Lower lobe of right lung (tissue), 2 donors: ENCODE data around the gene LILRA5. TPM values are rescaled to one million over a fixed set of nuclear protein-coding genes. Genes with fewer than 3 reads are reported as not detected.
A peak's percentile ranks its signal among the peaks of the same experiment; 100 is the strongest.

ENCODE experiments used
- ATAC-seq, 2 donors: fragments of 200-7000 bp; cut with Tn5 transposase; one replicate each; pipeline ENCODE4 v1.9.1; 2020 to 2022; ENCODE audit warnings: mild to moderate bottlenecking in 2 of 2, moderate library complexity in 2 of 2
- DNase-seq: peaks from one replicate; pipeline ENCODE4 v3.0.0-alpha.2; 2020
- H3K27ac ChIP-seq: fragments of 200-600 bp; one replicate; pipeline ENCODE4 v1.8.0; 2022
- H3K27me3 ChIP-seq: fragments of 200-600 bp; one replicate; pipeline ENCODE4 v1.8.0; 2022; ENCODE audit warnings: low read depth
- H3K36me3 ChIP-seq: fragments of 200-600 bp; one replicate; pipeline ENCODE4 v1.8.0; 2022; ENCODE audit warnings: mild to moderate bottlenecking
- H3K4me1 ChIP-seq: fragments of 200-600 bp; one replicate; pipeline ENCODE4 v1.8.0; 2022
- H3K4me3 ChIP-seq: fragments of 200-600 bp; one replicate; pipeline ENCODE4 v1.8.0; 2022; ENCODE audit warnings: mild to moderate bottlenecking
- H3K9me3 ChIP-seq: fragments of 200-600 bp; one replicate; pipeline ENCODE4 v1.8.0; 2022
- intact Hi-C: fragments of 100-400 bp; cut with DNase I; formaldehyde crosslinking; loops from one replicate; pipeline ENCODE4 v1.11.0; 2022
- total RNA-seq: library from RNA; stranded (reverse); fragmentation: NEBNext Ultra II Directional; extraction: Animal tissue kit (Norgen Biotek cat#: 25700); gene quantifications from one replicate; pipeline ENCODE4 v1.2.1, GENCODE V29; 2021
- TF ChIP-seq, protein P1 (sequence below): fragments of 200-600 bp; IDR thresholded peaks from one replicate; pipeline ENCODE4 v1.8.0; 2022; ENCODE audit warnings: antibody characterized with exemption, mild to moderate bottlenecking
- donor health status: DM: no; HTN: yes; CAD: no; lungs with severe emphysema.

Gene LILRA5
- total RNA-seq, 1 donor from 2014 or later = 21.9 TPM

DNA sequence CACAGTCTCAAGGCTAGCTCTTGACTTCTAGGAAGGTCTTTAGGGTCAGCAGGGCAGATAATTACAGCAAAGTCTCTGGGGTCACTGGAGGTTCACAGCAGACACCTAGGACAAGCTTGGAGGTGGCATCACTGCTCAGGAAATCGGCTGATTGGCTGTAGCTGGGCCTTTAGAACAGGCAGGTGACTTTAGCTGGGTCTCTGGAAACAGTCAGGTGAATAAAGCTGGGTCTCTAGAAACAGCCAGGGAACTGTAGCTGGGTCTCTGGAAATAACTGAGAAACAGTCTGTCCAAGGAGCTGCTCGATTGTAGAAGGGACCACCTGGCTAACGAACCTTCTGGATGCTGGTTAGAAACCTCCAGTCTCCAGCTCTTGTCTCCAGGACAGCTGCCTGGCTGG lies 41.8 kb upstream of the LILRA5 start:
- Histone ChIP-seq H3K27ac (no peak overlapping the region), H3K4me1 (no peaks in the 10 kb centered on the region), H3K36me3 (peaks cover 4% of the 10 kb centered on the region), H3K4me3 (no peak overlapping the region), H3K9me3 (no peaks in the 10 kb centered on the region), H3K27me3 (no peaks in the 10 kb centered on the region)
- no peak for DNase-seq
- ATAC-seq = no peak
- TF ChIP-seq, protein P1, sequence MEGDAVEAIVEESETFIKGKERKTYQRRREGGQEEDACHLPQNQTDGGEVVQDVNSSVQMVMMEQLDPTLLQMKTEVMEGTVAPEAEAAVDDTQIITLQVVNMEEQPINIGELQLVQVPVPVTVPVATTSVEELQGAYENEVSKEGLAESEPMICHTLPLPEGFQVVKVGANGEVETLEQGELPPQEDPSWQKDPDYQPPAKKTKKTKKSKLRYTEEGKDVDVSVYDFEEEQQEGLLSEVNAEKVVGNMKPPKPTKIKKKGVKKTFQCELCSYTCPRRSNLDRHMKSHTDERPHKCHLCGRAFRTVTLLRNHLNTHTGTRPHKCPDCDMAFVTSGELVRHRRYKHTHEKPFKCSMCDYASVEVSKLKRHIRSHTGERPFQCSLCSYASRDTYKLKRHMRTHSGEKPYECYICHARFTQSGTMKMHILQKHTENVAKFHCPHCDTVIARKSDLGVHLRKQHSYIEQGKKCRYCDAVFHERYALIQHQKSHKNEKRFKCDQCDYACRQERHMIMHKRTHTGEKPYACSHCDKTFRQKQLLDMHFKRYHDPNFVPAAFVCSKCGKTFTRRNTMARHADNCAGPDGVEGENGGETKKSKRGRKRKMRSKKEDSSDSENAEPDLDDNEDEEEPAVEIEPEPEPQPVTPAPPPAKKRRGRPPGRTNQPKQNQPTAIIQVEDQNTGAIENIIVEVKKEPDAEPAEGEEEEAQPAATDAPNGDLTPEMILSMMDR = no peak
- intact Hi-C loops = no loop called here

- ATAC-seq = no peak
Observed at GRCh38 chr19:54352546-54352945, 39.6 kb upstream of the LILRA5 start.

DNA sequence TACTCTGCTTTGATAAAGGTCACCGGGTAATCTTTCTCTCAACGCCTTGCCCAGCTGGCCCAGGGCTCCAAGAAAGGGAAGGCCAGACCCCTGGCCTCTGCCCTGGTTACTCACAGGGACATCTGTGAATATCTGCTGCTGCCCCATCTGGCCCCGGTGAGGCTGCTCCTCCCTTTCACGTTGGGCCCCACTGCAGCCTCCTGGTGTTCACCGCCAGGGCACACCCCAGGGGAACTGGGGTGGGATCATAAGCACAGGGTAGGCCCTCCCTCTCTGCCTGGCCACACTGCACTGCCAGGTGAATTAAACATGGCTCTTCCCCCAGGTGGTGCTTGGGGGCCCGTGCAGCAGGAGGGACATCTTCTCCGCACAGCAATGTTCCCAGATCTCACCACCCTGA lies 39.1 kb upstream of the LILRA5 start:
- H3K4me3 ChIP-seq = no peak overlapping the region
- ATAC-seq (peak in 1 of 2 donors; percentile 33), DNase-seq (no peak)
- H3K27ac ChIP-seq = no peak overlapping the region
- peaks cover 4% of the 10 kb centered on the region for H3K36me3 ChIP-seq
- intact Hi-C loops = no loop called here
- TF ChIP-seq, protein P1 = no peak
- no peaks in the 10 kb centered on the region for H3K4me1 ChIP-seq
- H3K9me3 ChIP-seq = no peaks in the 10 kb centered on the region
- no peaks in the 10 kb centered on the region for H3K27me3 ChIP-seq

More at GRCh38 chr19:54352546-54352945, 39.6 kb upstream of the LILRA5 start:
- Histone ChIP-seq H3K4me3 (no peak overlapping the region), H3K27ac (no peak overlapping the region), H3K4me1 (no peaks in the 10 kb centered on the region), H3K27me3 (no peaks in the 10 kb centered on the region), H3K9me3 (no peaks in the 10 kb centered on the region), H3K36me3 (peaks cover 4% of the 10 kb centered on the region)
- intact Hi-C loops = no loop called here
- DNase-seq = no peak
- TF ChIP-seq, protein P1 = no peak

GRCh38 chr19:54351474-54351873 lies 38.5 kb upstream of the LILRA5 start:
- Histone ChIP-seq H3K27ac (no peak overlapping the region), H3K4me1 (no peaks in the 10 kb centered on the region), H3K9me3 (no peaks in the 10 kb centered on the region), H3K27me3 (no peaks in the 10 kb centered on the region), H3K36me3 (peaks cover 4% of the 10 kb centered on the region), H3K4me3 (no peak overlapping the region)
- intact Hi-C loops = no loop called here
- TF ChIP-seq, protein P1 = no peak
- ATAC-seq (no peak), DNase-seq (no peak)

- ATAC-seq = peak; percentile 57 to 70
- Histone ChIP-seq H3K36me3 (no peaks in the 10 kb centered on the region), H3K9me3 (no peaks in the 10 kb centered on the region), H3K27me3 (peaks cover 4% of the 10 kb centered on the region), H3K4me1 (no peaks in the 10 kb centered on the region), H3K4me3 (no peak overlapping the region), H3K27ac (no peak overlapping the region)
- intact Hi-C loops = no loop called here
- no peak for DNase-seq
- TF ChIP-seq, protein P1 = no peak
Observed at GRCh38 chr19:54345938-54346386, 33.0 kb upstream of the LILRA5 start.

DNA sequence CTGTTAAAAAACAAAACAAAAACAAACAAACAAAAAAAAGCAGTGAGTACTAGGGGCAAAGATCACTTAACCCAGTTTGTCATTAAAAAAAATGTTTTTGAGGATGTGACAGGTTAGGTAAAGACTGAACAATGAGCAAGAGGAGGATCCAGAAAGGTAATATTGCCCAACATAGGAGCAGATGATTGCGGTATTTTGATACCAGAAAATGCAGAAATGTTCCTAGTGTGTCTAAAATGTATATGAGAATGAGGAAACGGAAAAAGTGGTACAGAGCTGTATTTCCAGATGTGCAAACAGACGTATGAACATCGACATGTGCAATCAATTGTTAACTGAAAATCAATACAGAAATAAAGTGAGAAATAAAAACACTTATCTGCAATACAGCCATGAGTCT lies 30.9 kb upstream of the LILRA5 start:
- no peaks in the 10 kb centered on the region for H3K36me3 ChIP-seq
- TF ChIP-seq, protein P1 = no peak
- H3K4me1 ChIP-seq = no peaks in the 10 kb centered on the region
- no peaks in the 10 kb centered on the region for H3K9me3 ChIP-seq
- intact Hi-C loops = no loop called here
- H3K4me3 ChIP-seq = no peak overlapping the region
- DNase-seq = no peak
- no peak for ATAC-seq
- peaks cover 4% of the 10 kb centered on the region for H3K27me3 ChIP-seq
- no peak overlapping the region for H3K27ac ChIP-seq
